HFFc6 (cell line): Measurements from ENCODE around the gene TMEM237. TPM values are rescaled to one million over a fixed set of nuclear protein-coding genes. Genes with fewer than 3 reads are reported as not detected.
A peak's percentile ranks its signal among the peaks of the same experiment; 100 is the strongest.
"Not testable (repeated sequence)": the region's sequence is repeated elsewhere in the genome, so short reads cannot be mapped to it uniquely, and the experiment has no call there.

Experiments
- DNase-seq: peaks from one replicate; pipeline ENCODE4 v3.0.0-alpha.2; 2018
- H3K27ac Mint-ChIP-seq: 2 replicates; pipeline ENCODE4 v1.8.0; 2020; ENCODE audit warnings: mild to moderate bottlenecking, mixed read lengths
- H3K27me3 Mint-ChIP-seq: 2 replicates; pipeline ENCODE4 v1.8.0; 2021; ENCODE audit warnings: mild to moderate bottlenecking, moderate library complexity, mixed read lengths; ENCODE audit not compliant: insufficient read depth
- H3K36me3 Mint-ChIP-seq: 2 replicates; pipeline ENCODE4 v1.8.0; 2021; ENCODE audit warnings: low read depth, mixed read lengths
- H3K4me1 Mint-ChIP-seq: 2 replicates; pipeline ENCODE4 v1.8.0; 2020; ENCODE audit warnings: low read depth, mixed read lengths
- H3K4me3 Mint-ChIP-seq: 2 replicates; pipeline ENCODE4 v1.8.0; 2020; ENCODE audit warnings: mild to moderate bottlenecking, moderate library complexity, mixed read lengths
- H3K9me3 Mint-ChIP-seq: 2 replicates; pipeline ENCODE4 v1.8.0; 2020; ENCODE audit warnings: mild to moderate bottlenecking, mixed read lengths
- total RNA-seq, 6 experiments: library from RNA; stranded (reverse); fragmentation: NEBNext Ultra II Directional; extraction: Animal tissue kit (Norgen Biotek cat#: 25700); gene quantifications; 2 replicates in 1 of 6; 3 replicates in 5 of 6; pipeline ENCODE4 v1.2.3, GENCODE V29; 2021
- TF ChIP-seq, protein P1 (sequence below): fragments of 200-600 bp; sonication (generic); IDR thresholded peaks from 2 replicates; pipeline ENCODE4 v1.5.0; 2021; ENCODE audit warnings: antibody characterized with exemption, mild to moderate bottlenecking

The TMEM237 gene
- total RNA-seq, 6 experiments from 2014 or later = 76.2 to 96.5 (median 83.3) TPM

- TF ChIP-seq, protein P1, sequence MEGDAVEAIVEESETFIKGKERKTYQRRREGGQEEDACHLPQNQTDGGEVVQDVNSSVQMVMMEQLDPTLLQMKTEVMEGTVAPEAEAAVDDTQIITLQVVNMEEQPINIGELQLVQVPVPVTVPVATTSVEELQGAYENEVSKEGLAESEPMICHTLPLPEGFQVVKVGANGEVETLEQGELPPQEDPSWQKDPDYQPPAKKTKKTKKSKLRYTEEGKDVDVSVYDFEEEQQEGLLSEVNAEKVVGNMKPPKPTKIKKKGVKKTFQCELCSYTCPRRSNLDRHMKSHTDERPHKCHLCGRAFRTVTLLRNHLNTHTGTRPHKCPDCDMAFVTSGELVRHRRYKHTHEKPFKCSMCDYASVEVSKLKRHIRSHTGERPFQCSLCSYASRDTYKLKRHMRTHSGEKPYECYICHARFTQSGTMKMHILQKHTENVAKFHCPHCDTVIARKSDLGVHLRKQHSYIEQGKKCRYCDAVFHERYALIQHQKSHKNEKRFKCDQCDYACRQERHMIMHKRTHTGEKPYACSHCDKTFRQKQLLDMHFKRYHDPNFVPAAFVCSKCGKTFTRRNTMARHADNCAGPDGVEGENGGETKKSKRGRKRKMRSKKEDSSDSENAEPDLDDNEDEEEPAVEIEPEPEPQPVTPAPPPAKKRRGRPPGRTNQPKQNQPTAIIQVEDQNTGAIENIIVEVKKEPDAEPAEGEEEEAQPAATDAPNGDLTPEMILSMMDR = no peak
- Mint-ChIP-seq H3K9me3 (no peaks in the 10 kb centered on the region), H3K27me3 (no peaks in the 10 kb centered on the region; the same call in 1 of the 2 replicates), H3K27ac (no peak overlapping the region), H3K4me1 (peaks cover 12% of the 10 kb centered on the region), H3K36me3 (peaks cover 13% of the 10 kb centered on the region), H3K4me3 (no peak overlapping the region)
- no peak for DNase-seq
Observed at GRCh38 chr2:201674794-201675193, 31.5 kb upstream of the TMEM237 start.

GRCh38 chr2:201674298-201674697, 31.0 kb upstream of the TMEM237 start:
- H3K4me3 Mint-ChIP-seq = no peak overlapping the region
- no peaks in the 10 kb centered on the region for H3K9me3 Mint-ChIP-seq
- TF ChIP-seq, protein P1 = no peak
- peaks cover 13% of the 10 kb centered on the region for H3K36me3 Mint-ChIP-seq
- peaks cover 12% of the 10 kb centered on the region for H3K4me1 Mint-ChIP-seq
- no peak for DNase-seq
- no peaks in the 10 kb centered on the region; the same call in 1 of the 2 replicates for H3K27me3 Mint-ChIP-seq
- no peak overlapping the region for H3K27ac Mint-ChIP-seq

DNA sequence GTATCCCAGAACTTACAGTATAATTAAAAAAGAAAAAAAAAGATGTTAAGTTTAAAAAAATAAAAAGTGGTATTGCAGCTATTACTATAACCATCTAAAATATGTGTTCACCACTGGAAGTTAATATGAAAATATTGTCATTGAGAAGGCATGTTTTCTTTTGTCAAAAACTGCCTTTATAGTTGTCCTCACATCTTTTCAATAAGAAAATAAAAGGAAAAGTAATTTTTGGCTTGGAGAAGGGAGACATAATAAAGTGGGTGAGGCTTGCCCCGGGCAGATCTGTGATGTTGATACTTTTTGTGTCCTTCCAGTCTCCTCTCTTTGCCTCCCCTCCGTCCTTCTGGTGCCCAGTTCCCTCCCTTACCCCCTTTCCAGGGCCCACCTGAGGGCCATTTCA, 30.2 kb upstream of the TMEM237 start:
- TF ChIP-seq, protein P1 = no peak
- no peaks in the 10 kb centered on the region for H3K9me3 Mint-ChIP-seq
- no peak for DNase-seq
- no peaks in the 10 kb centered on the region; the same call in 1 of the 2 replicates for H3K27me3 Mint-ChIP-seq
- H3K27ac Mint-ChIP-seq = no peak overlapping the region
- H3K4me3 Mint-ChIP-seq = no peak overlapping the region
- H3K4me1 Mint-ChIP-seq = peaks cover 20% of the 10 kb centered on the region
- H3K36me3 Mint-ChIP-seq = peaks cover 13% of the 10 kb centered on the region

DNA sequence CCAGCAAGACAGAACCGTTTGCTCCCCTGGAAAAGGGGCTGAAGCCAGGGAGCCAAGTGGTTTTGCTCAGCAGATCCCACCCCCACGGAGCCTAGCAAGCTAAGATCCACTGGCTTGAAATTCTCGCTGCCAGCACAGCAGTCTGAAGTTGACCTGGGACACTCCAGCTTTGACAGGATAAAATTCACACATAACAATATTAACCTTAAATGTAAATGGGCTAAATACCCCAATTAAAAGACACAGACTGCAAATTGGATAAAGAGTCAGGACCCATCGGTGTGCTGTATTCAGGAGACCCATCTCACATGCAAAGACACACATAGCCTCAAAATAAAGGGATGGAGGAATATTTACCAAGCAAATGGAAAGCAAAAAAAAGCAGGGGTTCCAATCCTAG, 27.9 kb upstream of the TMEM237 start:
- not testable (repeated sequence) for H3K27me3 Mint-ChIP-seq, H3K4me3 Mint-ChIP-seq, H3K9me3 Mint-ChIP-seq, DNase-seq, H3K27ac Mint-ChIP-seq
- peaks cover 27% of the 10 kb centered on the region for H3K4me1 Mint-ChIP-seq
- H3K36me3 Mint-ChIP-seq = peaks cover 13% of the 10 kb centered on the region

- Mint-ChIP-seq H3K4me3 (no peak overlapping the region), H3K9me3 (no peaks in the 10 kb centered on the region), H3K27ac (no peak overlapping the region), H3K27me3 (no peaks in the 10 kb centered on the region; the same call in 1 of the 2 replicates), H3K4me1 (peaks cover 40% of the 10 kb centered on the region), H3K36me3 (peaks cover 13% of the 10 kb centered on the region)
- DNase-seq = no peak
- TF ChIP-seq, protein P1 = no peak
Observed at GRCh38 chr2:201669865-201670264, 26.6 kb upstream of the TMEM237 start.

DNA sequence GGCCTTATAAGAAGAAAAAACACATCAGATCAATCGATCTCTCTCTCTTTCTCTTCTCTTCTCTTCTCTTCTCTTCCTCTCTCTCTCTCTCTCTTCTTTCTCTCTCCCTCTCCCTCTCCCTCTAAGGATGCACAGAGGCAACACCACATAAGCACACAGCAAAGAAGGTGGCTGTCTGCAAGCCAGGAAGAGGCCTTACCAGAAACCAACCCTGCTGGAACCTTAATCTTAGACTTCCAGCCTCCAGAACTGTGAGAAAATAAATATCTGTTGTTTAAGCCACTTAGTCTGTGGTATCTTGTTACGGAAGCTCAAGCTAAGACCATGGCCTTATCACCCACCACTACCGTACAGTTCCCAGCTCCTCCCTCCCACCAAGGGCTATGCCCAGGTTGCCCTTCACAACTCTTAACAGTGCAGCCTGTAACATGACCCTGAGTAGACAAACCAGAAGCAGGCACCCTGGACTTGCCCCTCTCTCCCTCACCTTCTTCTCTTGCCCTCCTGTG, 25.2 kb upstream of the TMEM237 start:
- H3K27me3 Mint-ChIP-seq = no peaks in the 10 kb centered on the region; the same call in 1 of the 2 replicates
- no peak for DNase-seq
- no peak overlapping the region for H3K4me3 Mint-ChIP-seq
- 0 out of 2 replicates have a peak overlapping the region, but pooled peaks have one; percentile 1 for H3K27ac Mint-ChIP-seq
- TF ChIP-seq, protein P1 = no peak
- H3K36me3 Mint-ChIP-seq = peaks cover 13% of the 10 kb centered on the region
- peaks cover 44% of the 10 kb centered on the region for H3K4me1 Mint-ChIP-seq
- no peaks in the 10 kb centered on the region for H3K9me3 Mint-ChIP-seq
